Sciatic nerve (tissue), 2 donors: ENCODE measurements around the gene DTX4. TPM values are rescaled to one million over a fixed set of nuclear protein-coding genes. Genes with fewer than 3 reads are reported as not detected.
"Not testable (repeated sequence)": the region's sequence is repeated elsewhere in the genome, so short reads cannot be mapped to it uniquely, and the experiment has no call there.

Source experiments
- ATAC-seq: fragments of 200-7000 bp; cut with Tn5 transposase; one replicate; pipeline ENCODE4 v1.9.1; 2020; ENCODE audit warnings: mild to moderate bottlenecking, moderate library complexity
- DNase-seq: peaks from one replicate; pipeline ENCODE4 v3.0.0-alpha.2; 2020; ENCODE audit warnings: low spot score
- intact Hi-C: fragments of 100-400 bp; cut with DNase I; formaldehyde crosslinking; loops from one replicate; pipeline ENCODE4 v1.14.2; 2022
- total RNA-seq: library from RNA; stranded (reverse); fragmentation: NEBNext Ultra II Directional; extraction: Animal tissue kit (Norgen Biotek cat#: 25700); gene quantifications from one replicate; pipeline ENCODE4 v1.2.1, GENCODE V29; 2021
- donor health status: DM: no; HTN: no; CAD: no.
- donor health status: DM: no; HTN: no; CAD: no.

Gene DTX4
- 35.9 TPM for total RNA-seq

DNA sequence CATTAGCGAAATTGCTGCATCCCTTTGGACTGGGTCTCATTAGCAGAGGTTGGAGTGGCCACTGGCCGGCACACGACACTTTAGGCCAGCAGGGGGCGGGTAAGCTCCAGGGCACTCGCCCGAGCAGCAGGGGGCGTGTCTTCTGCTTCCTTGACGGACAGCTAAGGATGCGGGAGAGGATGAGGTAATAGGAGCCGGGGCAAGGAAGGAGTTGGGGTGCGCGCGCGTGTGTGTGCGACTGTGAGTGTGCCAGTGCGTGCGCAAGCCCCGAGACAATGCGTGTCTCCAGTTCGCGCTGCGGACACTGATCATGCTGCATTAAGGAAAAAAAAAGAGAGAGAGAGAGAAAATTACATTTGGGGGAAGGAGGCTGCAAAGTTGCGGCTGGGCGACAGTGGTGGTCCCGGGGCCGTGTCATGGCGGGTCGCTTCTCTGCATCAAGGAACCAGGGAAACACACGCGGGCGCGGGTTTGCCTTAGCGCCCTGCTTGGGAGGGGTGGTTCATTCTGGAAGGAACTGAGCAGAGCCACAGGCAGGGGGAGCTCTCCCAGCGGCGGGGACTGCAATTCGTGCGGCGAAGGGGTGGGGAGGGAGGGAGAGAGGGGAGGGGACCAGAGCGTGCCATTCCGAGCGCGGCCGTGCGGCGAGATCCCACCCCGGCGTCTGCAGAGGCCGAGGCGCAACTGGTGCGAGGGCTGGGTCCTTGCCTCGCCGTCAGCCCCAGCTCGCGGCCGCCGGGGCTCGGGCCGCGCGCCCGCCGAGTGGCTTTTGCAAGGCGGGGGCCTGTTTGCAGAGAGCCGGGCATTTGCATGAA is at the start of gene DTX4:
DTX4 (plus strand) TSS at position 625 of the 815 bp plus-strand sequence. CDS start 464 bp downstream, outside the sequence.
- intact Hi-C loops: loop anchor here (2.0 kb wide), 1 partner anchor 35 kb away; no protein-coding TSS in a partner anchor
- peak; percentile 95 for ATAC-seq

DNA sequence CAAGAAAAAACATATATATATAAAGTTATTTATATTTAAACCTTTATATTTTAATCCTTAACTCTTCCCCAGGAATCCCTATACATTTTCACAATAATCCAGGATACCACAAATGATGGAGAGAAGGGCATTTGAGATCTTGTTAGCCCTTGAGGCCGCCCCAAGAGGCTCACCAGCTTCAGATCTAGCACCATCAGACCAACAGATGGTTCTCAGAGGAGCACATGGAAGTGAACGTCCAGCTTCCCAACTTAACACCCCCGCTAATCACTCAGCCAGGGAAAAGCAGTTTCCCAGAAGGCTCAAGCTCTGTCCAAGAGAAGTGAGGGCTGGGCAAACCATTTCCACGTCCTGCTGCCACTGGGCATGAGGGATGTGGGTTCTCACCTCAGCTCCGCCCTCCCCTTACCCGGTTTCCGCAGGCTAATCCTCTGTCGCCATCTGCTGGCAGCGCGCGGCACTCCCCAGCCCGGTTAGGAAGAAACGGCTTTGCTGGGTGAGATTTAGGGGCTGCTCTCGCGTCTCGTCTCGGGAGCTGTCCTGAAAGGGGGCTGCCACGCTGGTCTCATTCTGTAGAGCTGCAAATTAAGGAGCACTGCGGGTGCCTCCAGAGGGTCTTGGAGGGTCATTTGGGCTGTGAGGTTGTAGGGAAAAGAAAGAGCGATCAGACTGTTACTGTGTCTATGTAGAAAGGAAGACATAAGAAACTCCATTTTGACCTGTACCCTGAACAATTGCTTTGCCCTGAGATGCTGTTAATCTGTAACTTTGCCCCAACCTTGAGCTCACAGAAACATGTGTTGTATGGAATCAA is 36.1 kb upstream of the DTX4 start:
- DNase-seq: peak; percentile 90

More for the DNA sequence above, at the start of gene DTX4:
- peak; percentile 98 for DNase-seq

DNA sequence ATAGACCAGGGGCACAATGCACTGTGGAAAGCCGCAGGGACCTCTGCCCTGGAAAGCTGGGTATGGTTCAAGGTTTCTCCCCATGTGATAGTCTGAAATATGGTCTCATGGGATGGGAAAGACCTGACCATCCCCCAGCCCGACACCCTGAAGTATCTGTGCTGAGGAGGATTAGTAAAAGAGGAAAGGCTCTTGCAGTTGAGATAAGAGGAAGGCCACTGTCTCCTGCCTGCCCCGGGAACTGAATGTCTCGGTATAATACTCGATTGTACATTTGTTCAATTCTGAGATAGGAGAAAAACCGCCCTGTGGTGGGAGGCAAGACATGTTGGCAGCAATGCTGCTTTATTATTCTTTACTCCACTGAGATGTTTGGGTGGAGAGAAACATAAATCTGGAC is 35.4 kb upstream of the DTX4 start:
- DNase-seq, ATAC-seq, intact Hi-C loops: not testable (repeated sequence)

More for the DNA sequence above, 36.1 kb upstream of the DTX4 start:
- intact Hi-C loops: no loop called here
- ATAC-seq: peak; percentile 94

DNA sequence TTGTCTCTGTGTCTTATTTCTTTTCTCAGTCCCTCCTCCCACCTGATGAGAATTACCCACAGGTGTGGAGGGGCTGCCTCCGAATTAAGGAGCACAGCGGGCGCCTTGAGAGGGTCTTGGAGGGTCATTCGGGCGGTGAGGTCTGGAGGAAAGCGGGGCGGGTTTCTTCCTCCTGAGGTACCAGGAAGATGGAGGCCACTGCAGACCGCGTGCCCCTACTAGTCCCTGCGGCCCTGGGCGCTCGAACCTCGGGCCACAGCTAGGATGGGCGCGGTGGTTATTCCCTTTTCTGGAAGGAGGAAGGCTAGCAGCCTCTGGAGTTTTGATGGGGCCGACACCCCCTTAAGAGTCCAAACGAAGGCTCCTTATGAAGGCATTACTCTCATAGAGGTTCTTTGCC is 34.7 kb upstream of the DTX4 start:
- intact Hi-C loops: no loop called here

GRCh38 chr11:59138643-59139042 is 33.3 kb upstream of the DTX4 start:
- no peak for DNase-seq
- intact Hi-C loops: no loop called here

More for the DNA sequence above, 34.7 kb upstream of the DTX4 start:
- ATAC-seq (no peak), DNase-seq (no peak)

GRCh38 chr11:59141191-59141590 is 30.7 kb upstream of the DTX4 start:
- intact Hi-C loops: no loop called here
- DNase-seq (no peak), ATAC-seq (no peak)

More at GRCh38 chr11:59138643-59139042, 33.3 kb upstream of the DTX4 start:
- ATAC-seq: no peak

GRCh38 chr11:59141673-59142460 is 30.1 kb upstream of the DTX4 start:
- ATAC-seq (no peak), DNase-seq (no peak)
- intact Hi-C loops: no loop called here

DNA sequence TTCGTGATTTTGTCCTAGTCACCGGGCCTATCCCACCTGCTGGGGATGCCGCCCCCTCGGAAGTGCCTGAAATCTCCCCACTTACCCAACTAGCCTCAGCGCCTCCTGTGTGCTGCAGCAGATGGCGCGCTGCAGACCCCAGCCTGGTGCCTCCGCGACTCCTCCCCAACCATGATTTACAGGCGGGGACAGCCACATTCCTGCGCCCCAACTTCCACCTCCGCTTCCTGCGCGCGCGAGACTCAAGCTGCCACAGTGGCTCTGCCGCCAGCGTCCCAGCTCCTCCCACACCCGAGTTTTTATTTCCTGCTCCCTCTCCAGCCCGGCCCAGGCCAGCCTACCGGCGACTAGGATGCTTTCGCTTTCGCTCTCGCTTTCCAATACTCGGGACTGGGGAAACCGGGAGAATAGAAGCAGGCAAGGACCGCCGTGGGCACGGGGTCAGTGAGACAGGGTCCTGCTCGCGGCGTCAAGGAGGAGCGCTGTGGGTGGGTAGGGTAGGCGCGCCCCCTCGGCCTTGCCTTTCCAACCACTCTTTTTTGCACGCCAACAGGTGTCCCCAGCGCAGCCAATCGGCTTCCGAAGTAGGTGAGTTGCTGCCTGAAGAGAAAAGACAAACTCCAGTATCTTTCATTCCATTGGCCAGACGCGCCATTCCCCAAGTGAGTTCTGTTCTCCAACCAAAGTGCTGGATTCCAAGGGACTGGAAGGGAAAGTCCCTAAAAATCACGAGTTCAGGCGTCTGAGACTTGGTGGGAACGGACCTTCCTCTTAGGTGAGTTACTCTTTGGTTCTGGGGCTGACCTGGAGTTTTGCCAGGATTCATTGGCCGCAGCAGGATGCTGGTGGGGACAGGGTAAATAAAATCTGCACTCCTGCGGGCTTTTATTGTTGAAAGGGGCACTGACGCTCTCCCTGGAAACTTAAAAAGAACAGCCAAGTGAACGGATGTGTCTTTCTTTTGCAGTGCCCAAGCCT is 29.1 kb upstream of the DTX4 start, which contains the start of gene FAM111A:
FAM111A (plus strand) TSS at position 327 of the 978 bp plus-strand sequence. CDS start 6,017 bp downstream, outside the sequence.
- DNase-seq: peak; percentile 91
- intact Hi-C loops: no loop called here
- peak; percentile 95 for ATAC-seq

DNA sequence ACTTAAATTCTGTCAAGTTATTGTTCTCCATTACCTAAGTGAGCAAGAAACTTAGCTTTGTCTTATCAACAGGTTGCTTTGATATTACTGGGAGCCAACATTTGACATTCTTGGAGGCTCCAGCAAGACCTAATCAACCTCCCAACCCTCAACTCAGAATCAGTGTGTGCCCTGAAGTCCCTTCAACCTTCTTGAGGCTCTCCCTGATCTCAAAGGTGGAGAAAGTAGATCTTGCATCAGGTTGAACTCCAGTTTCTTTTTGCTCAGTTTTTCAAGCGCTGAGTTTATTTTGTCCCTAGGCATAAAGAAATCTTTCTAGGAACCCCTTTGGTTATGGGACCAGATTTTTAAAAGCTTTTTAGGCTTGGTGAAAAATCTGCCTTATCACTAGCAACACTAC is 27.8 kb upstream of the DTX4 start:
- ATAC-seq: no peak
- no peak for DNase-seq
- intact Hi-C loops: no loop called here

- ATAC-seq: peak; percentile 84
Measured at GRCh38 chr11:59144579-59145345, 27.2 kb upstream of the DTX4 start.

GRCh38 chr11:59145534-59145933 is 26.4 kb upstream of the DTX4 start:
- peak; percentile 31 for ATAC-seq
- no peak for DNase-seq
- intact Hi-C loops: no loop called here

More at GRCh38 chr11:59144579-59145345, 27.2 kb upstream of the DTX4 start:
- peak; percentile 84 for DNase-seq
- intact Hi-C loops: no loop called here

- ATAC-seq: no peak
- DNase-seq: no peak
- intact Hi-C loops: no loop called here
Measured at GRCh38 chr11:59151761-59152160, 20.2 kb upstream of the DTX4 start.

- DNase-seq (no peak), ATAC-seq (no peak)
- intact Hi-C loops: no loop called here
Measured at GRCh38 chr11:59152312-59152951, 19.5 kb upstream of the DTX4 start.

DNA sequence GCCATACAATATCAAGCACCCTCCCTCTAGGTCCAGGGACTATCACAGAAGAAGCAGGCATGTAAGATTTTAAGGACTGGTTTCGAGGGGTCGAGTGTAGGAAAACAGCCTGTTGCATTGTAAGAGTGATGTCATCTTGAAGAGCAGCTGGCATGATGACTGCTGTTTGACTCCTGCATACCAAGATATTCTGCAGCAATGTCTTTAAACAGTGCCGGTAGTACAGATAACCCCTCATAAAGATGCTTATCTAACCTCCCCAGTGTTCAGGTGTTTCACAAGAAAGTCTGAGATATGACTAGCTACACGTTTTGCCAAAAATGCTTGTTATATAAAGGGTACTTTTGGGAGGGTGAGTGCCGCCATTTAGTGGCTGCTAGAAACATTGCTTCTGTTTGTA is 17.3 kb upstream of the DTX4 start:
- DNase-seq: no peak
- no peak for ATAC-seq
- intact Hi-C loops: no loop called here

DNA sequence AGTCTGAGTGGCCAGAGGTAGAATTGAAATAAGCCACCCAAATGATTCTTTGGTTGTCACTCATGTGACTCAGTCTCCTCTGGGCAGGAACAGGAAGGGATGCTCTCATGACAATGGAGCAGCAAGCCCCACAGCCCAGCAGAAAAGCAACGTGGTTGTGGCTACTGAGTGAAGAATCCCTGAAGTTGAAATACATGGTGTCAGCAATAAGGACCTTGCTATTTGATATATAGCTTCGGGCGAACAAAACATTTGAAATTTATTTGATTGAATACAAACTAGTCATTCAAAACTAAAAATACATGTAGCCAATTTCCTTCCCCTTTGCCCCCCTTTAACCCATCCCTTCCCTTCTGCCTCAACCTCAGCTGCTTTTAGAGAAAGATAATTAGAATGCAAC is 14.5 kb upstream of the DTX4 start:
- no peak for DNase-seq
- no peak for ATAC-seq
- intact Hi-C loops: no loop called here

DNA sequence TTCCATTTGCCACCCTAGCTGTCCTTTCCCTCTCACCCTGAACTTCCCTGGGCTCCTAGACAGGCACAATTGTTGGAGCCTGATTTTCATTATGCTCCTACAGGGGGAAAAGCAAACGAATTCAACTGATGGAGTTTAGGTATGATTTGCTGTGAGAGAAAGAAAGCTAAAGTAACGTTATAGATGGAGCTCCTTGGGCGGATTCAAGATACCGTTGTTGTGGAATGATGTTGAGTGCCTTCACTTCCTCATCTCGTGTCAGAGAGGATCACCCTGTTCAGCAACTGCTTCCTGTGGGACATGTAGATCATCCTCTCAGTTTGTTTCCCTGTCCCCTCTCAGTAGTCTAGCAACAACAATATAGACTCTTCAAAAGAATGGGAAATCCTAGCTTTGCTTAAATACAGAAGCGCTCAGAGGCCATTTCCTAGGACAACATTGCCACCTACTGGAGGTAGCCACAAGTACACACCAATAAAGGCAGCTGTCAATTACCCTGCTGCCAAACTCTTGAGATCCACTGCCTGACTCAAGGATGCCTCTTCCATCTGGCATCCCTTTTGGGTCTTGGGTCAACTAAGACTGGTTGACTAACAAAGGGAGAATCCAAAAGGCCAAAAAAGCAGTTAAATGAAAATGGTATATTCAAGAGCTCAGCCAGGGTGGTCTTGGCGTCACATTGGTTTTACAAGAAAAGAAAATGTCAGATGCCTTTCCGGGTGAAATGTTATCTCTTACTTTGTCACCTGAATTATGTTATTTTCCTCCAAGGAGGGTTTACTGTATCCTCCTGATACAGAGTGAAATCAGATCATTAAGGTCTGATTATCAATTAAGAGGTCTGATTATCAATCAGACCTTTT is 13.5 kb upstream of the DTX4 start:
- intact Hi-C loops: no loop called here
- ATAC-seq: peak; percentile 93
- peak; percentile 61 for DNase-seq
